Sigmoid colon (tissue), 4 donors: ENCODE results near the gene SYTL5.

Experiments used
- EP300 ChIP-seq, 4 donors: sonication (generic); formaldehyde crosslinking; IDR thresholded peaks; one replicate each; pipeline ENCODE4 v1.6.1; 2017; ENCODE audit warnings: antibody characterized with exemption in 4 of 4
- POLR2A ChIP-seq, 2 donors: fragments of 450-650 bp; IDR thresholded peaks; one replicate each; pipeline ENCODE4 v1.6.1; 2016; ENCODE audit warnings: antibody characterized with exemption in 2 of 2, mild to moderate bottlenecking in 2 of 2, moderate library complexity in 2 of 2
- POLR2AphosphoS5 ChIP-seq, 4 donors: sonication (generic); formaldehyde crosslinking; IDR thresholded peaks; one replicate each; pipeline ENCODE4 v1.6.1; 2017; ENCODE audit warnings: antibody characterized with exemption in 4 of 4
- TF ChIP-seq, protein P1 (sequence below), 4 experiments: fragments of 450-650 bp in 3 of 4; fragments of 200-600 bp in 1 of 4; IDR thresholded peaks; one replicate each; pipeline ENCODE4 v1.5.1; 2016 to 2019; ENCODE audit warnings: antibody characterized with exemption in 4 of 4, mild to moderate bottlenecking in 3 of 4, moderate library complexity in 2 of 4

DNA sequence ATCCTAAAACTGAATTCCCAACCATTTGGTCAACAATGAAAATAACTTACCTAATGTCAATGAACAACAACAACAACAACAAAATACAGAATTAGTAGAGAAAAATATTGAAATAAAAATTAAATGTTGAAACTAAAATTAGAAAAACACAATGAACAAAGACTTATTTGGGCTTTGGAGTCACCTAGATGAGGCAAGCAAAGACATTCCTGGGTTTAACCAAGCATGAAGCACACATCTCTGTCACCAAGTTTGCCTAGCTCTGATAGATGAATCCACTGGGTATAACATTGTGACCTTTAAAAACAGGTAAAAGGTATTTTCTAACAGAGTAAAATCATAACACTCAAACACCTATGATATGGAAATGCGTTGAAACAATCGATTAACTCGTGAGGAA is 13.2 kb upstream of the SYTL5 start:
- TF ChIP-seq, protein P1, sequence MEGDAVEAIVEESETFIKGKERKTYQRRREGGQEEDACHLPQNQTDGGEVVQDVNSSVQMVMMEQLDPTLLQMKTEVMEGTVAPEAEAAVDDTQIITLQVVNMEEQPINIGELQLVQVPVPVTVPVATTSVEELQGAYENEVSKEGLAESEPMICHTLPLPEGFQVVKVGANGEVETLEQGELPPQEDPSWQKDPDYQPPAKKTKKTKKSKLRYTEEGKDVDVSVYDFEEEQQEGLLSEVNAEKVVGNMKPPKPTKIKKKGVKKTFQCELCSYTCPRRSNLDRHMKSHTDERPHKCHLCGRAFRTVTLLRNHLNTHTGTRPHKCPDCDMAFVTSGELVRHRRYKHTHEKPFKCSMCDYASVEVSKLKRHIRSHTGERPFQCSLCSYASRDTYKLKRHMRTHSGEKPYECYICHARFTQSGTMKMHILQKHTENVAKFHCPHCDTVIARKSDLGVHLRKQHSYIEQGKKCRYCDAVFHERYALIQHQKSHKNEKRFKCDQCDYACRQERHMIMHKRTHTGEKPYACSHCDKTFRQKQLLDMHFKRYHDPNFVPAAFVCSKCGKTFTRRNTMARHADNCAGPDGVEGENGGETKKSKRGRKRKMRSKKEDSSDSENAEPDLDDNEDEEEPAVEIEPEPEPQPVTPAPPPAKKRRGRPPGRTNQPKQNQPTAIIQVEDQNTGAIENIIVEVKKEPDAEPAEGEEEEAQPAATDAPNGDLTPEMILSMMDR (IDR thresholded peaks at IDR 0.05), result no peak
- no peak for TF ChIP-seq POLR2A (IDR thresholded peaks at IDR 0.05)
- no peak for TF ChIP-seq POLR2AphosphoS5 (IDR thresholded peaks at IDR 0.05)
- no peak for TF ChIP-seq EP300 (IDR thresholded peaks at IDR 0.05)
